ENCODE data around the gene ADK. TPM values are rescaled to one million over a fixed set of nuclear protein-coding genes. Genes with fewer than 3 reads are reported as not detected.

The ADK gene
- total and polyA plus RNA-seq, 2 of the 4 experiments (the other 2 are of a cell fraction): 30.6 to 40.9 TPM

DNA sequence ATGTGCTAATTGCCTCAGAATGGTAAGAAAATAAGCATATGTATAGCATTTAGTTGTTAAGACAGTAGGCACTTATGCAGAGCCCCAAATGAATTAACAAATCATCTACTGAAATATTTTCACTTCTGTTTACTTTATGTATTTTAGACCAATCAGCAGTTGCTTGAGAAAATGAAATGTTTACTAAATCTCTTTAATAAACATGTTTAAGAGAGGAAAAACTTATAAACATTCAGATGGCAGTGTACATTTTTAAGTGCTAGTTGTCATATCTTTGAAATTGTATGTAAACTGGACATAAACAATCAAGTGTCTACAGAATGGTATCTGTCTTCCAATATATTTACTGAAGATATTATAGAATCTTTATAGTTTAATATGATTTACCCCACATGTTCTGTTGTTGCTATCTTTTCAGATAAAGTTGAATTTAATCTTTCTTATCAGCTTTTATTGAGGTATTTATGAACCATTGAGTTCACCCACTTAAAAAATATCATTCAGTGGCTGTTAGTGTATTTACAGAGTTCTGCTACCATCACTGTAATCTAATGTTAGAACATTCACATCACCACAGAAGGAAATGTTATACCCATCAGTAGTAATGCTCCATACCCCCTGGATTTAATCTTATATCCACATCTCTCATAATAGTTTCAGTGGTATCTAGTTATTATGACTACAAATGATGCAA lies 264.3 kb downstream of the ADK start:
- Histone ChIP-seq H3K4me2 (ENCODE audit: low read depth, low read length) (no peak overlapping the region), H4K20me1 (ENCODE audit: insufficient read depth, low read length) (no peaks in the 10 kb centered on the region), H3K4me1 (ENCODE audit: control insufficient read depth, insufficient read depth, low read length) (no peaks in the 10 kb centered on the region; the same call in 1 of the 2 replicates), H2BK20ac (ENCODE audit: low read depth, low read length) (no peak overlapping the region), H3K9ac (ENCODE audit: low read depth, low read length) (no peak overlapping the region), H3K79me1 (ENCODE audit: low read depth in 1 of 2, low read length in 2 of 2) (peaks cover 0 to 4% of the 10 kb centered on the region in 2 experiments; a peak in 1 of 4 replicates), H3K27ac (ENCODE audit: insufficient read depth, low read length) (no peak overlapping the region), H4K91ac (ENCODE audit: insufficient read depth, low read depth, low read length) (no peak overlapping the region), H2AFZ (replicated peaks; ENCODE audit: low read length, poor library complexity) (no peak overlapping the region), H3K4me3 (ENCODE audit: insufficient read depth, low read depth, low read length) (no peak overlapping the region), H3K23ac (ENCODE audit: low read depth, low read length) (no peak overlapping the region), H3K27me3 (ENCODE audit: control insufficient read depth, insufficient read depth, low read length) (no peaks in the 10 kb centered on the region), H3K56ac (ENCODE audit: extremely low read depth, insufficient read depth, low read length) (no peak overlapping the region), H4K8ac (ENCODE audit: low read depth in 2 of 2, low read length in 2 of 2) (no peak overlapping the region), H2AK5ac (ENCODE audit: low read depth, low read length) (no peak overlapping the region), H2BK120ac (ENCODE audit: low read depth, low read length) (no peak overlapping the region), H3K36me3 (ENCODE audit: control insufficient read depth, insufficient read depth, low read length) (0 out of 2 replicates have a peak, but pooled peaks cover 1% of the 10 kb centered on the region), H4K5ac (ENCODE audit: low read depth, low read length) (no peak overlapping the region), H3K4ac (ENCODE audit: low read depth, low read length) (no peak overlapping the region), H2BK5ac (ENCODE audit: low read depth, low read length, poor library complexity, severe bottlenecking) (no peak overlapping the region), H2BK15ac (ENCODE audit: low read depth, low read length) (no peak overlapping the region), H3K9me1 (ENCODE audit: insufficient read depth, low read length) (no peaks in the 10 kb centered on the region), H3K14ac (replicated peaks; ENCODE audit: low read depth, low read length) (no peak overlapping the region), H3K9me3 (ENCODE audit: control insufficient read depth, insufficient read depth, low read length) (no peaks in the 10 kb centered on the region; the same call in 1 of the 2 replicates), H2AK9ac (replicated peaks; ENCODE audit: low read depth, low read length, poor library complexity) (no peak overlapping the region), H3K18ac (ENCODE audit: low read depth, low read length) (no peak overlapping the region)
- DNase-seq: no peak
- ATAC-seq (ENCODE audit: low read depth): no peak
- dilution Hi-C loops (cut with HindIII; ENCODE audit: low sequenced_read_pairs, unreplicated experiment) (no loop called here), intact Hi-C loops (cut with micrococcal nuclease) (no loop called here), in situ Hi-C loops (cut with MboI; ENCODE audit: low sequenced_read_pairs) (no loop called here)
- BruUV-seq (replicated peaks): no TSS peak
- POLR2A ChIA-PET (ENCODE audit: unreplicated experiment): no interaction called here
- CTCF ChIA-PET: no interaction called here
- TF ChIP-seq, protein P1, sequence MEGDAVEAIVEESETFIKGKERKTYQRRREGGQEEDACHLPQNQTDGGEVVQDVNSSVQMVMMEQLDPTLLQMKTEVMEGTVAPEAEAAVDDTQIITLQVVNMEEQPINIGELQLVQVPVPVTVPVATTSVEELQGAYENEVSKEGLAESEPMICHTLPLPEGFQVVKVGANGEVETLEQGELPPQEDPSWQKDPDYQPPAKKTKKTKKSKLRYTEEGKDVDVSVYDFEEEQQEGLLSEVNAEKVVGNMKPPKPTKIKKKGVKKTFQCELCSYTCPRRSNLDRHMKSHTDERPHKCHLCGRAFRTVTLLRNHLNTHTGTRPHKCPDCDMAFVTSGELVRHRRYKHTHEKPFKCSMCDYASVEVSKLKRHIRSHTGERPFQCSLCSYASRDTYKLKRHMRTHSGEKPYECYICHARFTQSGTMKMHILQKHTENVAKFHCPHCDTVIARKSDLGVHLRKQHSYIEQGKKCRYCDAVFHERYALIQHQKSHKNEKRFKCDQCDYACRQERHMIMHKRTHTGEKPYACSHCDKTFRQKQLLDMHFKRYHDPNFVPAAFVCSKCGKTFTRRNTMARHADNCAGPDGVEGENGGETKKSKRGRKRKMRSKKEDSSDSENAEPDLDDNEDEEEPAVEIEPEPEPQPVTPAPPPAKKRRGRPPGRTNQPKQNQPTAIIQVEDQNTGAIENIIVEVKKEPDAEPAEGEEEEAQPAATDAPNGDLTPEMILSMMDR (conservative IDR thresholded peaks at IDR 0.05; ENCODE audit: low read depth, low read length): no peak
- TF ChIP-seq, protein P2, sequence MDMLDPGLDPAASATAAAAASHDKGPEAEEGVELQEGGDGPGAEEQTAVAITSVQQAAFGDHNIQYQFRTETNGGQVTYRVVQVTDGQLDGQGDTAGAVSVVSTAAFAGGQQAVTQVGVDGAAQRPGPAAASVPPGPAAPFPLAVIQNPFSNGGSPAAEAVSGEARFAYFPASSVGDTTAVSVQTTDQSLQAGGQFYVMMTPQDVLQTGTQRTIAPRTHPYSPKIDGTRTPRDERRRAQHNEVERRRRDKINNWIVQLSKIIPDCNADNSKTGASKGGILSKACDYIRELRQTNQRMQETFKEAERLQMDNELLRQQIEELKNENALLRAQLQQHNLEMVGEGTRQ (IDR thresholded peaks at IDR 0.05; ENCODE audit: low read depth, low read length): no peak
- no peak for TF ChIP-seq MAZ (IDR thresholded peaks at IDR 0.05; ENCODE audit: borderline replicate concordance, low read depth, low read length)
- TF ChIP-seq RFX5 (IDR thresholded peaks at IDR 0.05; ENCODE audit: low read depth, low read length): no peak
- no peak for TF ChIP-seq RCOR1 (IDR thresholded peaks at IDR 0.05; ENCODE audit: insufficient replicate concordance, low read length)
- no peak for TF ChIP-seq SMC3 (IDR thresholded peaks at IDR 0.05; ENCODE audit: low read depth, low read length)
- TF ChIP-seq, protein P3, sequence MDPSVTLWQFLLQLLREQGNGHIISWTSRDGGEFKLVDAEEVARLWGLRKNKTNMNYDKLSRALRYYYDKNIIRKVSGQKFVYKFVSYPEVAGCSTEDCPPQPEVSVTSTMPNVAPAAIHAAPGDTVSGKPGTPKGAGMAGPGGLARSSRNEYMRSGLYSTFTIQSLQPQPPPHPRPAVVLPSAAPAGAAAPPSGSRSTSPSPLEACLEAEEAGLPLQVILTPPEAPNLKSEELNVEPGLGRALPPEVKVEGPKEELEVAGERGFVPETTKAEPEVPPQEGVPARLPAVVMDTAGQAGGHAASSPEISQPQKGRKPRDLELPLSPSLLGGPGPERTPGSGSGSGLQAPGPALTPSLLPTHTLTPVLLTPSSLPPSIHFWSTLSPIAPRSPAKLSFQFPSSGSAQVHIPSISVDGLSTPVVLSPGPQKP (IDR thresholded peaks at IDR 0.05; ENCODE audit: borderline replicate concordance, low read depth, low read length): no peak
- no peak for TF ChIP-seq MXI1 (IDR thresholded peaks at IDR 0.05; ENCODE audit: borderline replicate concordance, low read depth, low read length)
- no peak for TF ChIP-seq CHD1 (IDR thresholded peaks at IDR 0.05; ENCODE audit: low read depth, low read length)
- TF ChIP-seq FOS (IDR thresholded peaks at IDR 0.05; ENCODE audit: low read depth, low read length): no peak
- no peak for TF ChIP-seq BHLHE40 (IDR thresholded peaks at IDR 0.05; ENCODE audit: low read depth, low read length)
- no peak for TF ChIP-seq CEBPB (IDR thresholded peaks at IDR 0.05; ENCODE audit: low read depth, low read length)
- TF ChIP-seq RAD21 (IDR thresholded peaks at IDR 0.05; ENCODE audit: low read length): no peak

Measured in IMR-90 (cell line).